Esophagus muscularis mucosa (tissue), 4 donors: Measurements from ENCODE around the gene CSTF2.

Source experiments
- CTCF ChIP-seq, 3 experiments: fragments of 200-600 bp in 2 of 3; fragments of 450-650 bp in 1 of 3; sonication (generic) in 2 of 3; IDR thresholded peaks; one replicate each; pipeline ENCODE4 v1.5.1; 2017 to 2019; ENCODE audit warnings: antibody characterized with exemption in 3 of 3, mild to moderate bottlenecking in 2 of 3, moderate library complexity in 1 of 3
- EP300 ChIP-seq: sonication (generic); formaldehyde crosslinking; IDR thresholded peaks from one replicate; pipeline ENCODE4 v1.6.1; 2017; ENCODE audit warnings: antibody characterized with exemption
- POLR2A ChIP-seq: fragments of 450-650 bp; IDR thresholded peaks from one replicate; pipeline ENCODE4 v1.6.1; 2017; ENCODE audit warnings: antibody characterized with exemption, moderate library complexity, mild to moderate bottlenecking, low read depth

DNA sequence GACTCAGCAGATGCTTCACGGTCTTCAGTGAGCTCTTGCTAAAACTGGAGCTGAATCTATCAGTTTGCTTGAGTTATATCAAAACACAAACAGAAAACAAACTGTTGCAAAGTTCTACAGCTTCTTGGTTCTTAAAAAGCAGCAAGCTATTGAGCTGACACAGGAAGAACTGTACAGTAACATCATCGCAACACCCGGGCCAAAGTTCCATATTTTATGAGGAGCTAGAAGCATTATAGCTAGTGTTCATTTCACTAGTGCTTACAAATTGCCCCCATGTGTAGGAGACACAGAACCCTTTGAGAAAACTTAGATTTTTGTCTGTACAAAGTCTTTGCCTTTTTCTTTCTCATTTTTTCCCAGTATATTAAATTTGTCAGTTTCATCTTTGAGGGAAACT, 17.3 kb upstream of the CSTF2 start:
- no peak for TF ChIP-seq EP300
- no peak for TF ChIP-seq CTCF (IDR thresholded peaks at IDR 0.05)
- no peak for TF ChIP-seq POLR2A
